ENCODE measurements around the gene ZNF175.

- TF ChIP-seq CTCF (IDR thresholded peaks at IDR 0.05; ENCODE audit: insufficient read depth, low read length) (no peak), POLR2AphosphoS5 (IDR thresholded peaks at IDR 0.05; ENCODE audit: low read depth) (no peak), GABPA (IDR thresholded peaks at IDR 0.05; ENCODE audit: low read depth) (no peak)
These were observed 49.3 kb upstream of the ZNF175 start for GRCh38 chr19:51521781-51522180.
